GM19328 (cell line): ENCODE data around the gene VDR.

Source experiments
- ATAC-seq: cut with Tn5 transposase; IDR thresholded peaks from one replicate; pipeline ENCODE4 v1.9.1; 2021; ENCODE audit warnings: mild to moderate bottlenecking, moderate library complexity; ENCODE audit not compliant: unreplicated experiment

The VDR gene

GRCh38 chr12:47800582-47800981 lies 104.2 kb downstream of the VDR start:
- ATAC-seq = no peak

GRCh38 chr12:47799357-47799955 lies 105.3 kb downstream of the VDR start:
- no peak for ATAC-seq

GRCh38 chr12:47798382-47798948 lies 106.3 kb downstream of the VDR start:
- no peak for ATAC-seq

- ATAC-seq = no peak
Observed at GRCh38 chr12:47797441-47797840, 107.4 kb downstream of the VDR start.

- ATAC-seq = no peak
Observed at GRCh38 chr12:47795814-47796411, 108.9 kb downstream of the VDR start.

GRCh38 chr12:47795121-47795813 lies 109.5 kb downstream of the VDR start:
- no peak for ATAC-seq

- ATAC-seq = no peak
Observed at GRCh38 chr12:47794679-47795078, 110.1 kb downstream of the VDR start.

- ATAC-seq = no peak
Observed at GRCh38 chr12:47793015-47793681, 111.6 kb downstream of the VDR start.

- no peak for ATAC-seq
Observed at GRCh38 chr12:47791874-47792273, 112.9 kb downstream of the VDR start.
